NB4 (cell line): Measurements from ENCODE around the gene GSTT4.
"Not testable (repeated sequence)": the region's sequence is repeated elsewhere in the genome, so short reads cannot be mapped to it uniquely, and the experiment has no call there.

Experiments used
- CTCF ChIP-seq: IDR thresholded peaks from one replicate; pipeline ENCODE4 v1.5.1; 2012; ENCODE audit warnings: low read depth, low read length
- MAX ChIP-seq: IDR thresholded peaks from 2 replicates; pipeline ENCODE4 v1.6.1; 2011; ENCODE audit warnings: low read depth, low read length
- MYC ChIP-seq: IDR thresholded peaks from 2 replicates; pipeline ENCODE4 v1.6.1; 2011; ENCODE audit warnings: low read depth, low read length
- POLR2A ChIP-seq: IDR thresholded peaks from 2 replicates; pipeline ENCODE4 v1.6.1; 2011; ENCODE audit warnings: mild to moderate bottlenecking; ENCODE audit not compliant: insufficient read length; ENCODE audit errors: extremely low read depth

- TF ChIP-seq CTCF, POLR2A, MYC, MAX: not testable (repeated sequence)
These were observed 18.6 kb downstream of the GSTT4 start for GRCh38 chr22:23986538-23987178.
